ENCODE data around the gene KCNA2. TPM values are rescaled to one million over a fixed set of nuclear protein-coding genes. Genes with fewer than 3 reads are reported as not detected.
A peak's percentile ranks its signal among the peaks of the same experiment; 100 is the strongest.

Gene KCNA2
- 1 to 10 TPM; 3.5 to 3.9 TPM for total RNA-seq

- ChIA-PET CTCF (interaction anchor here (0.9 to 2.6 kb wide), 17 partner anchors 8 to 326 kb away, joined by 3 to 13 read pairs (median 4); no protein-coding TSS in a partner anchor), POLR2A (no interaction called here)
- DNase-seq: no peak
- Mint-ChIP-seq H3K4me1 (peaks cover 29% of the 10 kb centered on the region), H3K36me3 (ENCODE audit: low read depth) (no peaks in the 10 kb centered on the region), H3K27ac (peak within 1 kb of the TSS; percentile 46), H3K27me3 (peaks cover 50% of the 10 kb centered on the region), H3K9me3 (no peaks in the 10 kb centered on the region), H3K4me3 (peak within 1 kb of the TSS; percentile 67)
Observed at GRCh38 chr1:110605901-110606656, at the start of gene KCNA2. Gene KCNA2 (minus strand): TSS chr1:110606358. CDS start chr1:110604782, 1,576 bp downstream.

GRCh38 chr1:110650609-110651008 lies 44.5 kb upstream of the KCNA2 start:
- Mint-ChIP-seq H3K4me1 (peaks cover 23% of the 10 kb centered on the region), H3K36me3 (ENCODE audit: low read depth) (peaks cover 23% of the 10 kb centered on the region), H3K4me3 (no peak overlapping the region), H3K27ac (no peak overlapping the region), H3K27me3 (no peaks in the 10 kb centered on the region), H3K9me3 (no peaks in the 10 kb centered on the region)
- CTCF ChIA-PET: interaction anchor here (1.3 to 10.6 kb wide), 2 partner anchors 17 to 23 kb away, joined by 4 to 141 read pairs; no protein-coding TSS in a partner anchor
- POLR2A ChIA-PET: no interaction called here
- DNase-seq: no peak

GRCh38 chr1:110648417-110648816 lies 42.3 kb upstream of the KCNA2 start:
- CTCF ChIA-PET: interaction anchor here (0.9 to 10.6 kb wide), 11 partner anchors 10 to 139 kb away, joined by 3 to 141 read pairs (median 4); no protein-coding TSS in a partner anchor

GRCh38 chr1:110647254-110647891 lies 41.2 kb upstream of the KCNA2 start:
- H3K36me3 Mint-ChIP-seq (ENCODE audit: low read depth): peaks cover 12% of the 10 kb centered on the region
- no peak for DNase-seq
- no peaks in the 10 kb centered on the region for H3K27me3 Mint-ChIP-seq
- ChIA-PET CTCF (interaction anchor here (1.4 to 10.6 kb wide), 6 partner anchors 13 to 134 kb away, joined by 3 to 141 read pairs (median 9); no protein-coding TSS in a partner anchor), POLR2A (interaction anchor here (1.4 kb wide), 1 partner anchor 12 kb away, joined by 4 read pairs; no protein-coding TSS in a partner anchor)
- no peak overlapping the region for H3K4me3 Mint-ChIP-seq
- no peak overlapping the region for H3K27ac Mint-ChIP-seq
- peaks cover 3% of the 10 kb centered on the region for H3K9me3 Mint-ChIP-seq
- H3K4me1 Mint-ChIP-seq: peaks cover 39% of the 10 kb centered on the region

More at GRCh38 chr1:110648417-110648816, 42.3 kb upstream of the KCNA2 start:
- Mint-ChIP-seq H3K9me3 (no peaks in the 10 kb centered on the region), H3K36me3 (ENCODE audit: low read depth) (peaks cover 17% of the 10 kb centered on the region), H3K27ac (no peak overlapping the region), H3K27me3 (no peaks in the 10 kb centered on the region), H3K4me1 (peaks cover 35% of the 10 kb centered on the region), H3K4me3 (no peak overlapping the region)
- no peak for DNase-seq
- POLR2A ChIA-PET: interaction anchor here (1.4 kb wide), 1 partner anchor 13 kb away, joined by 4 read pairs; no protein-coding TSS in a partner anchor

GRCh38 chr1:110645821-110646735 lies 39.9 kb upstream of the KCNA2 start:
- Mint-ChIP-seq H3K9me3 (peaks cover 12% of the 10 kb centered on the region), H3K36me3 (ENCODE audit: low read depth) (peaks cover 17% of the 10 kb centered on the region), H3K27ac (peak overlapping the region; percentile 83), H3K27me3 (no peaks in the 10 kb centered on the region), H3K4me1 (peaks cover 46% of the 10 kb centered on the region), H3K4me3 (no peak overlapping the region)
- no peak for DNase-seq
- ChIA-PET POLR2A (no interaction called here), CTCF (interaction anchor here (0.7 to 10.6 kb wide), 3 partner anchors 12 to 850 kb away, joined by 3 to 141 read pairs (median 3); no protein-coding TSS in a partner anchor)

- ChIA-PET POLR2A (interaction anchor here (1.9 kb wide), 1 partner anchor 10 kb away, joined by 5 read pairs; no protein-coding TSS in a partner anchor), CTCF (interaction anchor here (0.7 to 10.6 kb wide), 6 partner anchors 11 to 849 kb away, joined by 3 to 141 read pairs (median 4); partner anchors contain the start of gene KCNA3)
- Mint-ChIP-seq H3K4me3 (no peak overlapping the region), H3K9me3 (peaks cover 16% of the 10 kb centered on the region), H3K4me1 (peaks cover 44% of the 10 kb centered on the region), H3K27me3 (no peaks in the 10 kb centered on the region), H3K36me3 (ENCODE audit: low read depth) (peaks cover 18% of the 10 kb centered on the region), H3K27ac (no peak overlapping the region)
- no peak for DNase-seq
Observed at GRCh38 chr1:110645211-110645610, 39.1 kb upstream of the KCNA2 start.

GRCh38 chr1:110643879-110644472 lies 37.8 kb upstream of the KCNA2 start:
- peaks cover 23% of the 10 kb centered on the region for H3K9me3 Mint-ChIP-seq
- POLR2A ChIA-PET: interaction anchor here (0.6 to 1.9 kb wide), 2 partner anchors 9 to 143 kb away, joined by 3 to 5 read pairs; no protein-coding TSS in a partner anchor
- peak overlapping the region; percentile 43 for H3K27ac Mint-ChIP-seq
- peaks cover 56% of the 10 kb centered on the region for H3K4me1 Mint-ChIP-seq
- peaks cover 28% of the 10 kb centered on the region for H3K36me3 Mint-ChIP-seq (ENCODE audit: low read depth)
- CTCF ChIA-PET: interaction anchor here (0.8 to 10.6 kb wide), 3 partner anchors 10 to 143 kb away, joined by 3 to 141 read pairs (median 5); no protein-coding TSS in a partner anchor
- H3K27me3 Mint-ChIP-seq: no peaks in the 10 kb centered on the region
- no peak for DNase-seq
- no peak overlapping the region for H3K4me3 Mint-ChIP-seq

- POLR2A ChIA-PET: no interaction called here
- H3K4me3 Mint-ChIP-seq: no peak overlapping the region
- peaks cover 32% of the 10 kb centered on the region for H3K36me3 Mint-ChIP-seq (ENCODE audit: low read depth)
- peaks cover 70% of the 10 kb centered on the region for H3K4me1 Mint-ChIP-seq
- peaks cover 23% of the 10 kb centered on the region for H3K9me3 Mint-ChIP-seq
- H3K27ac Mint-ChIP-seq: peak overlapping the region; percentile 42
- no peaks in the 10 kb centered on the region for H3K27me3 Mint-ChIP-seq
- CTCF ChIA-PET: interaction anchor here (1.1 to 11.9 kb wide), 4 partner anchors 5 to 25 kb away, joined by 3 to 141 read pairs (median 74); no protein-coding TSS in a partner anchor
- no peak for DNase-seq
Observed at GRCh38 chr1:110639724-110640386, 33.7 kb upstream of the KCNA2 start.

GRCh38 chr1:110638556-110638955 lies 32.4 kb upstream of the KCNA2 start:
- peaks cover 23% of the 10 kb centered on the region for H3K9me3 Mint-ChIP-seq
- H3K27me3 Mint-ChIP-seq: no peaks in the 10 kb centered on the region
- CTCF ChIA-PET: interaction anchor here (0.9 to 11.9 kb wide), 7 partner anchors 7 to 142 kb away, joined by 3 to 141 read pairs (median 5); partner anchors contain the start of gene KCNA3
- no peak overlapping the region for H3K4me3 Mint-ChIP-seq
- peak overlapping the region; percentile 67 for H3K27ac Mint-ChIP-seq
- no peak for DNase-seq
- peaks cover 57% of the 10 kb centered on the region for H3K4me1 Mint-ChIP-seq
- POLR2A ChIA-PET: no interaction called here
- H3K36me3 Mint-ChIP-seq (ENCODE audit: low read depth): peaks cover 27% of the 10 kb centered on the region

GRCh38 chr1:110638058-110638457 lies 31.9 kb upstream of the KCNA2 start:
- Mint-ChIP-seq H3K4me3 (no peak overlapping the region), H3K36me3 (ENCODE audit: low read depth) (peaks cover 29% of the 10 kb centered on the region), H3K4me1 (peaks cover 53% of the 10 kb centered on the region), H3K27me3 (no peaks in the 10 kb centered on the region), H3K27ac (peak overlapping the region; percentile 67), H3K9me3 (peaks cover 25% of the 10 kb centered on the region)
- ChIA-PET CTCF (interaction anchor here (0.9 to 11.9 kb wide), 6 partner anchors 7 to 145 kb away, joined by 3 to 141 read pairs (median 5); partner anchors contain the start of gene KCNA3), POLR2A (no interaction called here)
- no peak for DNase-seq

GRCh38 chr1:110637475-110637874 lies 31.3 kb upstream of the KCNA2 start:
- H3K27me3 Mint-ChIP-seq: no peaks in the 10 kb centered on the region
- no peak for DNase-seq
- peak overlapping the region; percentile 67 for H3K27ac Mint-ChIP-seq
- no peak overlapping the region for H3K4me3 Mint-ChIP-seq
- POLR2A ChIA-PET: no interaction called here
- CTCF ChIA-PET: interaction anchor here (1.9 to 11.9 kb wide), 3 partner anchors 8 to 146 kb away, joined by 5 to 141 read pairs (median 34); no protein-coding TSS in a partner anchor
- H3K4me1 Mint-ChIP-seq: peaks cover 47% of the 10 kb centered on the region
- peaks cover 24% of the 10 kb centered on the region for H3K9me3 Mint-ChIP-seq
- H3K36me3 Mint-ChIP-seq (ENCODE audit: low read depth): peaks cover 29% of the 10 kb centered on the region
